ENCODE data around the gene CCDC187. TPM values are rescaled to one million over a fixed set of nuclear protein-coding genes. Genes with fewer than 3 reads are reported as not detected.

The CCDC187 gene
- total and polyA plus RNA-seq, 2 experiments from 2014 or later = 0.13 to 1.3 TPM

DNA sequence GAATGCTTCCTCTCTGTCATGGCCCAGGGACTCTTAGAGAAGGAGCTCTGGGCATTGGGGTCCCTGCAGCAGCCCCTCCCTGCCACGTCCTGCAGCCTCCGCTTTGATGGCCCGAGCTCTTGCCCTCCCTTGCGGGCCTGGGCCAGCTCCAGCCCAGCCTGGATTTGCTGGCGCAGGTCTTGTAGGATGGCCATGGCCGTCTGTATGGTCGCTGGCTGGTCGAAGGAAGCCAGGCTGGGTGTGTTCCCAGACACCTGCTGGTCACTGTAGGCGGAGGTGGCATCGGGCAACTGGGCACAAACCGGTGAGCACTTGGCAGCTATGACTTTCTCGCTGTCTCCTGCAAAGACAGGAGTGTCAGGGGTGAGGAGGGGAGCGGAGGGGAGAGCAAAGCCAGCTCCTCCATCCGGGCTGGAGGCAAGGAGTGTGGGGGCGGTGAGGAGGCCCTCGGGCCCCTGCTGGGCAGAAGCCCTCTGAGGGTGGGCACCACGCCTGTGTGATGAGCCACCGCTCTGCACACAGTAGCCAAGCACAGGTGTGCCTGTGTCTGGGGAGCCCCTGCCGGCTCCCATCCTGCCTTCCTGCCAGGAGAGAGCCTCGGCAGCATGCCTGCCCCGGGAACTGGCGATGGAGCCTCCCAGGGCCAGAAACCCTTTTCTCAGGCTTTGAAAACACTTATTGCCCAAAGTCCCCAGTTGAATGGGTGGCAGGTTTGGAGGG lies 12.4 kb downstream of the CCDC187 start:
- Histone ChIP-seq H3K9me3 (ENCODE audit: low read depth) (no peaks in the 10 kb centered on the region), H3K27me3 (no peaks in the 10 kb centered on the region), H3K4me1 (ENCODE audit: low read depth) (peaks cover 6% of the 10 kb centered on the region), H3K36me3 (no peaks in the 10 kb centered on the region), H3K4me3 (no peak overlapping the region), H3K27ac (no peak overlapping the region)
- DNase-seq (ENCODE audit: low read depth in 1 of 2, low spot score in 1 of 2) = no peak
- TF ChIP-seq, protein P1, sequence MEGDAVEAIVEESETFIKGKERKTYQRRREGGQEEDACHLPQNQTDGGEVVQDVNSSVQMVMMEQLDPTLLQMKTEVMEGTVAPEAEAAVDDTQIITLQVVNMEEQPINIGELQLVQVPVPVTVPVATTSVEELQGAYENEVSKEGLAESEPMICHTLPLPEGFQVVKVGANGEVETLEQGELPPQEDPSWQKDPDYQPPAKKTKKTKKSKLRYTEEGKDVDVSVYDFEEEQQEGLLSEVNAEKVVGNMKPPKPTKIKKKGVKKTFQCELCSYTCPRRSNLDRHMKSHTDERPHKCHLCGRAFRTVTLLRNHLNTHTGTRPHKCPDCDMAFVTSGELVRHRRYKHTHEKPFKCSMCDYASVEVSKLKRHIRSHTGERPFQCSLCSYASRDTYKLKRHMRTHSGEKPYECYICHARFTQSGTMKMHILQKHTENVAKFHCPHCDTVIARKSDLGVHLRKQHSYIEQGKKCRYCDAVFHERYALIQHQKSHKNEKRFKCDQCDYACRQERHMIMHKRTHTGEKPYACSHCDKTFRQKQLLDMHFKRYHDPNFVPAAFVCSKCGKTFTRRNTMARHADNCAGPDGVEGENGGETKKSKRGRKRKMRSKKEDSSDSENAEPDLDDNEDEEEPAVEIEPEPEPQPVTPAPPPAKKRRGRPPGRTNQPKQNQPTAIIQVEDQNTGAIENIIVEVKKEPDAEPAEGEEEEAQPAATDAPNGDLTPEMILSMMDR (IDR thresholded peaks at IDR 0.05; ENCODE audit: low read depth, low read length) = no peak

DNA sequence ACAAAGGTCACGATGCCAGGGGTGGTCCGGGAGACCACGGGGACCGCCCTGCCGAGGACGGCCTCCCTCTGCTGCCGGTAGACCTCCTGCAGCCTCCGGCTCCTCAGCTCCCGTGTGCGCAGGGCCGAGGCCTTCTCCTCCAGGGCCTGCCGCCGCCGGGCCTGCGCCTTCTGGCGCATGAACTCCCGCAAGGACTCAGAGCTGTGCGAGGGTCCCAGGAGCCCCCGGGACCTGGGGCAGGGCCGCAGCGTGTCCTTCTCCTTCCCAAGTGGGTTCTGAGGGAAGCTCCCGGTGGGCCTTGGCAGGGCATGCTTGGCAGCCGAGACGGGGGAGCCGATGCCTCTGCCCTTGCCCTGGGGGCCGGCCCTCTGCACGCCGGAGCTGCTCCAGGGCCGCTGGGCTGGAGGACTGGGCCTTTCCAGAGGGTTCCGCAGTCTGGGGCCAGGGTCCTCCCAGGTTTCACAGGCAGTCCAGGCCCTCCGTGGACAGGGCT lies 13.3 kb downstream of the CCDC187 start:
- H3K27ac ChIP-seq = no peak overlapping the region
- peaks cover 6% of the 10 kb centered on the region for H3K4me1 ChIP-seq (ENCODE audit: low read depth)
- TF ChIP-seq, protein P1 (IDR thresholded peaks at IDR 0.05; ENCODE audit: low read depth, low read length) = no peak

DNA sequence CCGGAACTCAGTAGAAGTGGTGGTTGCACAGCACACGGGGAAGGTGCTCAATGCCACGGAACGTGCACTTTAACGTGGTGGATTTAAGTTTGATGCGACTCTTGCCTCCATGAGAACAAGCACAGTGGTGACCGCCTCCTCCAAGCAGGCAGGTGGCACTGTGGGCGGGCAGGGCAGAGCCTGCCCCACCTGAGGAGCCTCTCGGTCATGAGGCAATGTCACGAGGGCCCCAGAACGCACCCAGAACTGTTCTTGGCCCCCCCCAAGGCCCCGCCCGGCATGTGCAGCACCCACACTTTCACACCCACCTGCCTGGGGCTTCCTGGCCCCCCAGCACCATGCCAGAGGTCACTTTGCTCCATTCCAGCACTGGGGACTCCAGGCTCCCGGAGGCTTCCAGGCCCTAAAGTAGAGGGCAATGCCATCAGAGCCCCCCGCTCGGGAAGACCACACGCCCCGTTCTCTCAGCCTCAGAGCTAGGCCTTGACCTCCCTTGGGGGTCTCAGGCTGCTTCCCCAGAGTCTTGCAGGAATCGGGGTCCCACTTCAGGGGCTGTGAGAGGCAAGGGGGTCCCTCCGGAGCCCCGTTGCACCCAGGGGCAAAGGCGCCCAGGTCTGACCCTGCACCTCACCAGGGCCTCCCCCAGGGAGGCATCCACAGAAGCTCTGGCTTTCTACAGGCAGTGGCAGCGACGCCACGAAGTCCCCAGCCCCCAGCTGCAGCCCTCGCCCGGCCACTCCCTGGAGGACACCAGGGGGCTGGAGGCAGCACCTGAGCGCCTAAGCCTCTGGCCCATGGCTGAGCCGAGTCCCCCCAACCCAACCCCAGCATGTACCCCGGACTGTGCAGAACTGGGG lies 14.0 kb downstream of the CCDC187 start:
- TF ChIP-seq, protein P1 (IDR thresholded peaks at IDR 0.05; ENCODE audit: low read depth, low read length) = no peak
- no peaks in the 10 kb centered on the region for H3K27me3 ChIP-seq
- no peak overlapping the region for H3K27ac ChIP-seq
- H3K4me3 ChIP-seq = no peak overlapping the region
- no peak for DNase-seq (ENCODE audit: low read depth in 1 of 2, low spot score in 1 of 2)
- H3K36me3 ChIP-seq = no peaks in the 10 kb centered on the region
- no peaks in the 10 kb centered on the region for H3K9me3 ChIP-seq (ENCODE audit: low read depth)
- peaks cover 6% of the 10 kb centered on the region for H3K4me1 ChIP-seq (ENCODE audit: low read depth)

More for the DNA sequence above, 13.3 kb downstream of the CCDC187 start:
- Histone ChIP-seq H3K27me3 (no peaks in the 10 kb centered on the region), H3K36me3 (no peaks in the 10 kb centered on the region), H3K4me3 (no peak overlapping the region), H3K9me3 (ENCODE audit: low read depth) (no peaks in the 10 kb centered on the region)
- no peak for DNase-seq (ENCODE audit: low read depth in 1 of 2, low spot score in 1 of 2)

DNA sequence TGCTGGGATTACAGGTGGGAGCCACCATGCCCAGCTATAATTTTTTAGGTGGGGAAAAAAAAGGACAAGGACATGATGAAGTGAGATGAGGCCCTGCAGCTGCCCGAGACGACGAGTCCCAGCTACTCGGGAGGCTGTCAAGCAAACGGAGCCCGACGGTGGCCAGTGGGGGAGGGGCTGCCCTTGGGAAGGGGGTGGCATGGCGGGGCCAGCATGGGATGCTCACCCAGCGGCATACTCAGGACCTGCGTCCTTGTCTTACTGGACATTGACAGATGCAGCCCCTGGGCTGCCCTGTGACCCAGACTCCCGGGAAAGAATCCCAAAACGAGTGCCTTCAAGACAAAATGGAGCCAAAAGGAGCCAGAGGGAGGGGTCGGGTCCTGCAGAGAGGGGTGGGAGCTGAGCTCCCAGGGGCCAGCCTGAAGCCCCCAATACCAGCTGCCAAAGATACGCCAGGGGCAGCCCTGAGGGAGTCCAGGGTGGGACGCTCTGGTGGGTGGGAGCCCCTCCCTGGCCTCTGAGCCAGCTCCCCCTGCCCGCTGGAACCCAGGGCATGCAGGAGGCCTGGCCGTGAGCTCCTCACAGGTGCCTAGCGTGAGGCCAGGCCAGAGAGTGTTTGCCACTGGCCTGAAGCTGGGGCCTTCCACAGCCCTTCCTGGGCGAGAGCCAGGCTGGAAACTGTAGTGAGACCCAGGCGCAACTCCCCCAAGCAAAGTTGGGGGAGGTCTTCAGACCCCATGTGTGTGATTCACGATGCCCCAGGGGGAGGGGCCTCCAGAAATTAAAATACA lies 15.7 kb downstream of the CCDC187 start:
- H3K4me3 ChIP-seq = no peak overlapping the region
- H3K27me3 ChIP-seq = no peaks in the 10 kb centered on the region
- no peaks in the 10 kb centered on the region for H3K9me3 ChIP-seq (ENCODE audit: low read depth)
- H3K4me1 ChIP-seq (ENCODE audit: low read depth) = peaks cover 6% of the 10 kb centered on the region
- no peak for DNase-seq (ENCODE audit: low read depth in 1 of 2, low spot score in 1 of 2)
- no peaks in the 10 kb centered on the region for H3K36me3 ChIP-seq
- TF ChIP-seq, protein P1 (IDR thresholded peaks at IDR 0.05; ENCODE audit: low read depth, low read length) = no peak
- H3K27ac ChIP-seq = no peak overlapping the region

DNA sequence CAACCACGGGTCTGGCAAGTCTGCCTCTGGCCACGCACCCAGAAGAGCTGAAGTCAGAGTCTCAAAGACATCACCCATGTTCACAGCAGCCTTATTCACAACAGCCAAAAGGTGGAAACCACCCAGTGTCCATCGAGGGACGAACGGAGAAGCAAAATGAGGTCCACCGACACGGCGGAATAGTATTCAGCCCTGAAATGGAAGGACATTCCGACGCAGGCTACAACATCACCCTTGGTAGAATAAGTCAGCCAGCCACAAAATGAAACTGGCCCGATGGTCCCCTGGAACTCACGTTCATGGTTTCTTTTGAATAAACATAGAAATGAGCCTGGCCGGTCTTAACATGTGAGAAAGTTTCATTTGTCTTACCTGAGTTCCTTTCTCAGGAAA lies 16.9 kb downstream of the CCDC187 start:
- H3K27ac ChIP-seq = no peak overlapping the region
- no peak overlapping the region for H3K4me3 ChIP-seq
- TF ChIP-seq, protein P1 (IDR thresholded peaks at IDR 0.05; ENCODE audit: low read depth, low read length) = no peak
- no peaks in the 10 kb centered on the region for H3K36me3 ChIP-seq
- peaks cover 6% of the 10 kb centered on the region for H3K4me1 ChIP-seq (ENCODE audit: low read depth)
- no peaks in the 10 kb centered on the region for H3K9me3 ChIP-seq (ENCODE audit: low read depth)
- DNase-seq (ENCODE audit: low read depth in 1 of 2, low spot score in 1 of 2) = no peak
- no peaks in the 10 kb centered on the region for H3K27me3 ChIP-seq

Data from cardiac muscle cell (in vitro differentiated cells and primary cell).